Glutamatergic neuron (in vitro differentiated cells): Measurements from ENCODE around the gene WASHC4. TPM values are rescaled to one million over a fixed set of nuclear protein-coding genes. Genes with fewer than 3 reads are reported as not detected.
A peak's percentile ranks its signal among the peaks of the same experiment; 100 is the strongest.

Experiments
- DNase-seq: peaks from one replicate; pipeline ENCODE4 v3.0.0; 2022
- H3K27ac Mint-ChIP-seq: one replicate; pipeline ENCODE4 v1.8.0; 2020; ENCODE audit warnings: mild to moderate bottlenecking, mixed read lengths, inconsistent platforms; ENCODE audit not compliant: unreplicated experiment
- H3K27me3 Mint-ChIP-seq: one replicate; pipeline ENCODE4 v1.8.0; 2020; ENCODE audit warnings: mild to moderate bottlenecking, moderate library complexity, mixed read lengths, inconsistent platforms; ENCODE audit not compliant: unreplicated experiment
- H3K36me3 Mint-ChIP-seq: one replicate; pipeline ENCODE4 v1.8.0; 2020; ENCODE audit warnings: mild to moderate bottlenecking, mixed read lengths, inconsistent platforms; ENCODE audit not compliant: unreplicated experiment
- H3K4me1 Mint-ChIP-seq: one replicate; pipeline ENCODE4 v1.8.0; 2020; ENCODE audit warnings: mild to moderate bottlenecking, low read depth, mixed read lengths, inconsistent platforms; ENCODE audit not compliant: unreplicated experiment
- H3K4me3 Mint-ChIP-seq: one replicate; pipeline ENCODE4 v1.8.0; 2020; ENCODE audit warnings: mild to moderate bottlenecking, mixed read lengths, inconsistent platforms; ENCODE audit not compliant: unreplicated experiment
- H3K9me3 Mint-ChIP-seq: one replicate; pipeline ENCODE4 v1.8.0; 2020; ENCODE audit warnings: mild to moderate bottlenecking, moderate library complexity, mixed read lengths, inconsistent platforms; ENCODE audit not compliant: unreplicated experiment
- total RNA-seq: library from RNA; stranded (reverse); fragmentation: NEBNext Ultra II Directional; extraction: Animal tissue kit (Norgen Biotek cat#: 25700); gene quantifications from one replicate; pipeline ENCODE4 v1.2.1, GENCODE V29; 2021; ENCODE audit not compliant: unreplicated experiment
- TF ChIP-seq, protein P1 (sequence below): fragments of 200-600 bp; sonication (generic); IDR thresholded peaks from one replicate; pipeline ENCODE4 v1.5.0; 2021; ENCODE audit not compliant: partially characterized antibody, unreplicated experiment

Gene WASHC4
- total RNA-seq, 1 donor from 2014 or later: 75.4 TPM

DNA sequence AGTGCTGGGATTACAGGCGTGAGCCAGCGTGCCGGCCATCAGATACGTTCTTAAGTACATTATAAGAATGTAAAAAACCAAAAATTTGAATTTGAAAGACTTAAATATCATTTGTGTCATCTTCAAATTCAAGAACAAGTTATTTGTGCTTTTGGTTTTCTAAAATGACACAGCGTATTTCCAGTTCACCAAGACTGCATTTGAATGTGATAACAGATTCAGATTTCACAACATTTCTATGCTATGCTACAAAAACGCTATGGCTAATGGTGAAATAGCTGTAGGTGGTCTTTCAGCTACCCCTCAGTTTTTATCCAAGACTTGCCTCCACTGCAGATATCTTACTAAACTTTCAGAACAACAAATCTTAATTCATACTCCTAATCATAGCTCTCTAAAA lies 81.8 kb downstream of the WASHC4 start:
- H3K36me3 Mint-ChIP-seq: peaks cover 34% of the 10 kb centered on the region
- H3K27me3 Mint-ChIP-seq: peaks cover 17% of the 10 kb centered on the region
- no peak overlapping the region for H3K4me3 Mint-ChIP-seq
- H3K27ac Mint-ChIP-seq: no peak overlapping the region
- H3K4me1 Mint-ChIP-seq: peaks cover 33% of the 10 kb centered on the region
- peaks cover 21% of the 10 kb centered on the region for H3K9me3 Mint-ChIP-seq
- no peak for DNase-seq
- TF ChIP-seq, protein P1, sequence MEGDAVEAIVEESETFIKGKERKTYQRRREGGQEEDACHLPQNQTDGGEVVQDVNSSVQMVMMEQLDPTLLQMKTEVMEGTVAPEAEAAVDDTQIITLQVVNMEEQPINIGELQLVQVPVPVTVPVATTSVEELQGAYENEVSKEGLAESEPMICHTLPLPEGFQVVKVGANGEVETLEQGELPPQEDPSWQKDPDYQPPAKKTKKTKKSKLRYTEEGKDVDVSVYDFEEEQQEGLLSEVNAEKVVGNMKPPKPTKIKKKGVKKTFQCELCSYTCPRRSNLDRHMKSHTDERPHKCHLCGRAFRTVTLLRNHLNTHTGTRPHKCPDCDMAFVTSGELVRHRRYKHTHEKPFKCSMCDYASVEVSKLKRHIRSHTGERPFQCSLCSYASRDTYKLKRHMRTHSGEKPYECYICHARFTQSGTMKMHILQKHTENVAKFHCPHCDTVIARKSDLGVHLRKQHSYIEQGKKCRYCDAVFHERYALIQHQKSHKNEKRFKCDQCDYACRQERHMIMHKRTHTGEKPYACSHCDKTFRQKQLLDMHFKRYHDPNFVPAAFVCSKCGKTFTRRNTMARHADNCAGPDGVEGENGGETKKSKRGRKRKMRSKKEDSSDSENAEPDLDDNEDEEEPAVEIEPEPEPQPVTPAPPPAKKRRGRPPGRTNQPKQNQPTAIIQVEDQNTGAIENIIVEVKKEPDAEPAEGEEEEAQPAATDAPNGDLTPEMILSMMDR: no peak

DNA sequence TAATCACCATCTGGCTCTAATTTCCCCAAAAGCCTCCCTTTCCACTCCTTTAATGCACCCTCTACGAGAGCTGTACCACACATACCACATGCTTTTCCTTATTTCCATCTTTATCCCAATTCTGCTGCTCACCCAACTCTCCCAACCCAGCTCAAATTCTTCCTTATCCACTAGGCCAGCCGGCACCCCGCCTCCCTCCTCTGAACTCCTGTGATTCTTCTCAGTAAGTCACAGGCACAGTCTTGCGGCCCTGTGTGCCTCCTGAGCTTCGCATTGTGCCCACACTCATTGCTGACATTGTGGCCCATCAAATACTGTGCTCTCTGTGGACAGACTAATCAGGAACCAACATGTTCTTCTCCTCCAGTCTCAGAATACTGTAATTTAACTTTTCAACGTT lies 83.0 kb downstream of the WASHC4 start:
- H3K4me1 Mint-ChIP-seq: peaks cover 41% of the 10 kb centered on the region
- H3K4me3 Mint-ChIP-seq: peak overlapping the region; percentile 8
- no peak for DNase-seq
- H3K27ac Mint-ChIP-seq: peak overlapping the region; percentile 24
- H3K27me3 Mint-ChIP-seq: peaks cover 15% of the 10 kb centered on the region
- peaks cover 27% of the 10 kb centered on the region for H3K36me3 Mint-ChIP-seq
- TF ChIP-seq, protein P1: no peak
- H3K9me3 Mint-ChIP-seq: peaks cover 20% of the 10 kb centered on the region

DNA sequence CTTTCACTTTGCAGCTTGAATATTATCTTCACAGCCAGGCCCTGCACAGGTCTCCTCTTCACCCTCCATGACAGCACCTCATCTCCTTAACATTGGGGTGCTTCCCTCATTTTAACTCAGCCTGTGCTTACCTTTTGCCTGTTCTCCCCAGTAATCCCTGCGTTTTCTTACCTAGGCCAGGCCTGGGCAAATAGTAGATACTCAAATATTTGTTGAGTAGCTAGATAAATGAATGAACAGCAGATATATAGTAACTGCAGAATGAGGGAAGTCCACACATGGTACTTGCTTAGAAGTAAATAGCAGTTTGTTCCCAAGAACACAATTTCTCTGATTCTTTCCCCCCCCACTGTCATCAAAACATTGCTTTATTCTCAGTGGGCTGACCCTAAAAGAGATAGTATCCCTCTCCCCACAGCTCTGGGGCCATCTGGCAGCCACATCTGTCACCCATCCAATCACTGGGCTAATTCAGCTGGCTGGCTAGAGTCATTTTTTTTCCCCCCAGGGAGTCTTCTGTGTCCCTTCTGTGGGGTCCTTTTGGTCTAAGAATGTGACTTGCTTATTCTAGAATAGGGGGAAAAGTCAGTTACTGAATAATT lies 85.2 kb downstream of the WASHC4 start:
- H3K27me3 Mint-ChIP-seq: peaks cover 19% of the 10 kb centered on the region
- TF ChIP-seq, protein P1: no peak
- peak overlapping the region; percentile 94 for H3K27ac Mint-ChIP-seq
- DNase-seq: peak; percentile 75
- H3K36me3 Mint-ChIP-seq: peaks cover 26% of the 10 kb centered on the region
- H3K4me1 Mint-ChIP-seq: peaks cover 46% of the 10 kb centered on the region
- peaks cover 15% of the 10 kb centered on the region for H3K9me3 Mint-ChIP-seq
- H3K4me3 Mint-ChIP-seq: peak overlapping the region; percentile 2

DNA sequence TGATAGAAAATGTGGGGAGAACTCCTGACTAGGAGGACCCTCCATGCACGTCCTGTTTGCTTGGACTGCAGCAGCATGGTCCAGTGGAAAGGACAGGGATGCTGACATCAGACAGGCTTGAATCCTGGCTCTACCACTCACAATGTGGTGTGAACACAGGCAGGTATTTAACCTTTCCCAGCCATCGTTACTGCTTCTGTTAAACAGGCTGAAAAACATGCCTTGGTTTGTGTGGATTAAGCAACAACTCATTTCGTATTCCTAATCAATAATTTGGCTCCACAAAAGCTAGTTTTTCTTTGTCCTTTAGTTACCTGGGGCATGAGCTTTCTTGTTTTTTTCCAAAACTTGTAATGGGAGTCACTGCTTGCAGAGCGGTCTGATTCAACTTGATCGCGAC lies 87.4 kb downstream of the WASHC4 start:
- peaks cover 18% of the 10 kb centered on the region for H3K36me3 Mint-ChIP-seq

DNA sequence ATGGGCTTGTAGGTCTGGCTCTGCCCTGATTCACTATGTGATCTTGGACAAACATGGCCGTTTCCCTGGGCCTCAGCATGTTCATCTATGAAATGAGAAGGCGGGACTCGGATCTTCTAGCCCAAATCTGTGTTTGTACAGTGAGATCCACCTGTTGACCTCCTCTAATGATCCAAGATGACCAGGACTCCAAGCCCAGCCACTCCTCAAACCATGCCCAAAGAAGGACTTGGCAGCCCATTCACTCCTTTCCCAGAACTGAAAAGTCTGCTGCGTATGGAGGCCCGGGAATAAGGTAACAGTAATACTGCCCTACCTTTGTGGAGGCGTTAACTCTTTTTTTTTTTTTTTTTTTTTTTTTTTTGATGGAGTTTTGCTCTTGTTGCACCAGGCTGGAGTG lies 88.6 kb downstream of the WASHC4 start:
- TF ChIP-seq, protein P1: no peak

More for the DNA sequence above, 87.4 kb downstream of the WASHC4 start:
- Mint-ChIP-seq H3K9me3 (peaks cover 19% of the 10 kb centered on the region), H3K27ac (no peak overlapping the region), H3K4me3 (no peak overlapping the region), H3K27me3 (peaks cover 19% of the 10 kb centered on the region), H3K4me1 (peaks cover 52% of the 10 kb centered on the region)
- TF ChIP-seq, protein P1: no peak
- DNase-seq: no peak

More for the DNA sequence above, 88.6 kb downstream of the WASHC4 start:
- peaks cover 46% of the 10 kb centered on the region for H3K4me1 Mint-ChIP-seq
- peaks cover 16% of the 10 kb centered on the region for H3K27me3 Mint-ChIP-seq
- DNase-seq: no peak
- H3K36me3 Mint-ChIP-seq: peaks cover 18% of the 10 kb centered on the region
- H3K9me3 Mint-ChIP-seq: peaks cover 17% of the 10 kb centered on the region
- no peak overlapping the region for H3K4me3 Mint-ChIP-seq
- no peak overlapping the region for H3K27ac Mint-ChIP-seq
